Natural killer cell treated with Interleukin-12 subunit alpha and Interleukin-12 subunit beta and Interleukin-15 and Interleukin-18, amount 100 ng/mL, for 72 hours (primary cell): ENCODE measurements around the gene RNF112. TPM values are rescaled to one million over a fixed set of nuclear protein-coding genes. Genes with fewer than 3 reads are reported as not detected.

ENCODE experiments used
- ATAC-seq, 2 donors: fragments of 150-1000 bp; cut with Tn5 transposase in 1 of 2; sonication (Bioruptor Pico), chemical (Tn5 transposase) in 1 of 2; 2 replicates each; pipeline ENCODE4 v1.10.0; 2021
- DNase-seq: peaks from one replicate; pipeline ENCODE4 v3.0.0; 2022; ENCODE audit warnings: low spot score
- H3K27ac Mint-ChIP-seq, 2 donors: 1 replicate in 1 of 2; 2 replicates in 1 of 2; pipeline ENCODE4 v1.8.0; 2022; ENCODE audit warnings: mixed read lengths in 2 of 2, mild to moderate bottlenecking in 1 of 2, moderate library complexity in 1 of 2
- H3K27me3 Mint-ChIP-seq, 2 donors: 1 replicate in 1 of 2; 2 replicates in 1 of 2; pipeline ENCODE4 v1.8.0; 2022; ENCODE audit warnings: mixed read lengths in 2 of 2
- H3K36me3 Mint-ChIP-seq: one replicate; pipeline ENCODE4 v1.8.0; 2022; ENCODE audit warnings: mixed read lengths
- H3K4me1 Mint-ChIP-seq, 2 donors: 1 replicate in 1 of 2; 2 replicates in 1 of 2; pipeline ENCODE4 v1.8.0; 2022; ENCODE audit warnings: low read depth in 2 of 2, mixed read lengths in 2 of 2, mild to moderate bottlenecking in 1 of 2
- H3K4me3 Mint-ChIP-seq: one replicate; pipeline ENCODE4 v1.8.0; 2022; ENCODE audit warnings: mixed read lengths
- H3K9me3 Mint-ChIP-seq: 2 replicates; pipeline ENCODE4 v1.8.0; 2022; ENCODE audit warnings: mixed read lengths
- total RNA-seq, 2 donors: library from RNA; stranded (reverse); gene quantifications; one replicate each; pipeline ENCODE4 v1.2.3, GENCODE V29; 2022

Gene RNF112
- total RNA-seq, 2 donors from 2014 or later = 0.14 to 1.1 TPM

- no peak for ATAC-seq
Observed at GRCh38 chr17:19387921-19388521, 23.0 kb upstream of the RNF112 start.

GRCh38 chr17:19388791-19389785 is 21.9 kb upstream of the RNF112 start:
- peaks cover 8 to 12% of the 10 kb centered on the region in 2 donors for H3K4me1 Mint-ChIP-seq
- ATAC-seq (no peak), DNase-seq (no peak)
- no peak overlapping the region for H3K4me3 Mint-ChIP-seq
- no peaks in the 10 kb centered on the region for H3K9me3 Mint-ChIP-seq
- H3K27ac Mint-ChIP-seq = no peak overlapping the region
- peaks cover 0 to 2% of the 10 kb centered on the region in 2 donors for H3K27me3 Mint-ChIP-seq
- H3K36me3 Mint-ChIP-seq = no peaks in the 10 kb centered on the region

More at GRCh38 chr17:19387921-19388521, 23.0 kb upstream of the RNF112 start:
- H3K9me3 Mint-ChIP-seq = no peaks in the 10 kb centered on the region
- no peak overlapping the region for H3K4me3 Mint-ChIP-seq
- H3K27me3 Mint-ChIP-seq = peaks cover 0 to 2% of the 10 kb centered on the region in 2 donors
- no peaks in the 10 kb centered on the region for H3K36me3 Mint-ChIP-seq
- H3K4me1 Mint-ChIP-seq = peaks cover 12 to 13% of the 10 kb centered on the region in 2 donors
- no peak for DNase-seq
- H3K27ac Mint-ChIP-seq = peak overlapping the region in 1 of 2 donors; percentile 11

GRCh38 chr17:19390951-19391350 is 20.1 kb upstream of the RNF112 start:
- H3K27ac Mint-ChIP-seq = no peak overlapping the region
- no peaks in the 10 kb centered on the region for H3K36me3 Mint-ChIP-seq
- H3K4me3 Mint-ChIP-seq = no peak overlapping the region
- H3K27me3 Mint-ChIP-seq = peaks cover 0 to 2% of the 10 kb centered on the region in 2 donors
- H3K9me3 Mint-ChIP-seq = no peaks in the 10 kb centered on the region
- ATAC-seq = no peak
- no peak for DNase-seq
- peaks cover 4 to 7% of the 10 kb centered on the region in 2 donors for H3K4me1 Mint-ChIP-seq

GRCh38 chr17:19391432-19391831 is 19.6 kb upstream of the RNF112 start:
- Mint-ChIP-seq H3K27ac (no peak overlapping the region), H3K27me3 (peaks cover 0 to 2% of the 10 kb centered on the region in 2 donors), H3K9me3 (no peaks in the 10 kb centered on the region), H3K4me1 (peaks cover 4% of the 10 kb centered on the region in 2 donors), H3K36me3 (no peaks in the 10 kb centered on the region), H3K4me3 (no peak overlapping the region)
- no peak for ATAC-seq
- DNase-seq = no peak

- Mint-ChIP-seq H3K27me3 (peaks cover 0 to 2% of the 10 kb centered on the region in 2 donors), H3K4me1 (peaks cover 4% of the 10 kb centered on the region in 2 donors), H3K9me3 (no peaks in the 10 kb centered on the region), H3K27ac (no peak overlapping the region), H3K4me3 (no peak overlapping the region), H3K36me3 (no peaks in the 10 kb centered on the region)
- no peak for DNase-seq
- no peak for ATAC-seq
Observed at GRCh38 chr17:19392303-19392702, 18.7 kb upstream of the RNF112 start.

- no peak overlapping the region for H3K27ac Mint-ChIP-seq
- no peak for DNase-seq
- no peak for ATAC-seq
- H3K9me3 Mint-ChIP-seq = no peaks in the 10 kb centered on the region
- no peaks in the 10 kb centered on the region for H3K27me3 Mint-ChIP-seq
- no peaks in the 10 kb centered on the region for H3K36me3 Mint-ChIP-seq
- H3K4me3 Mint-ChIP-seq = no peak overlapping the region
- peaks cover 3 to 6% of the 10 kb centered on the region in 2 donors for H3K4me1 Mint-ChIP-seq
Observed at GRCh38 chr17:19397556-19398041, 13.4 kb upstream of the RNF112 start.

GRCh38 chr17:19398301-19399181 is 12.5 kb upstream of the RNF112 start:
- peaks cover 3 to 6% of the 10 kb centered on the region in 2 donors for H3K4me1 Mint-ChIP-seq
- H3K4me3 Mint-ChIP-seq = no peak overlapping the region
- H3K27ac Mint-ChIP-seq = peak overlapping the region in 1 of 2 donors; percentile 3
- no peaks in the 10 kb centered on the region for H3K36me3 Mint-ChIP-seq
- no peaks in the 10 kb centered on the region for H3K9me3 Mint-ChIP-seq
- ATAC-seq (no peak), DNase-seq (no peak)
- peaks cover 0 to under 1% of the 10 kb centered on the region in 2 donors for H3K27me3 Mint-ChIP-seq

GRCh38 chr17:19399750-19400450 is 11.1 kb upstream of the RNF112 start:
- H3K4me1 Mint-ChIP-seq = peaks cover 3 to 6% of the 10 kb centered on the region in 2 donors
- no peaks in the 10 kb centered on the region for H3K36me3 Mint-ChIP-seq
- H3K27ac Mint-ChIP-seq = no peak overlapping the region

GRCh38 chr17:19401321-19402010 is 9.6 kb upstream of the RNF112 start:
- H3K27me3 Mint-ChIP-seq = peaks cover 0 to 2% of the 10 kb centered on the region in 2 donors
- ATAC-seq (no peak), DNase-seq (no peak)
- no peak overlapping the region for H3K4me3 Mint-ChIP-seq
- H3K9me3 Mint-ChIP-seq = no peaks in the 10 kb centered on the region
- H3K27ac Mint-ChIP-seq = no peak overlapping the region
- H3K36me3 Mint-ChIP-seq = no peaks in the 10 kb centered on the region
- H3K4me1 Mint-ChIP-seq = peaks cover 3 to 6% of the 10 kb centered on the region in 2 donors

More at GRCh38 chr17:19399750-19400450, 11.1 kb upstream of the RNF112 start:
- no peak overlapping the region for H3K4me3 Mint-ChIP-seq
- ATAC-seq = no peak
- no peak for DNase-seq
- H3K9me3 Mint-ChIP-seq = no peaks in the 10 kb centered on the region
- peaks cover 0 to 2% of the 10 kb centered on the region in 2 donors for H3K27me3 Mint-ChIP-seq

GRCh38 chr17:19402171-19402570 is 8.9 kb upstream of the RNF112 start:
- peaks cover 0 to 2% of the 10 kb centered on the region in 2 donors for H3K27me3 Mint-ChIP-seq
- no peak overlapping the region for H3K27ac Mint-ChIP-seq
- no peak for DNase-seq
- peaks cover 3 to 6% of the 10 kb centered on the region in 2 donors for H3K4me1 Mint-ChIP-seq
- H3K36me3 Mint-ChIP-seq = no peaks in the 10 kb centered on the region
- no peaks in the 10 kb centered on the region for H3K9me3 Mint-ChIP-seq
- no peak for ATAC-seq
- H3K4me3 Mint-ChIP-seq = no peak overlapping the region

GRCh38 chr17:19403021-19403420 is 8.0 kb upstream of the RNF112 start:
- H3K4me1 Mint-ChIP-seq = peaks cover 3 to 6% of the 10 kb centered on the region in 2 donors
- ATAC-seq = no peak
- H3K27ac Mint-ChIP-seq = no peak overlapping the region
- no peaks in the 10 kb centered on the region for H3K36me3 Mint-ChIP-seq
- H3K9me3 Mint-ChIP-seq = no peaks in the 10 kb centered on the region
- no peak overlapping the region for H3K4me3 Mint-ChIP-seq
- H3K27me3 Mint-ChIP-seq = peaks cover 0 to 2% of the 10 kb centered on the region in 2 donors
- no peak for DNase-seq

GRCh38 chr17:19404264-19404663 is 6.8 kb upstream of the RNF112 start:
- Mint-ChIP-seq H3K4me3 (no peak overlapping the region), H3K27ac (no peak overlapping the region), H3K27me3 (peaks cover 0 to 2% of the 10 kb centered on the region in 2 donors), H3K36me3 (no peaks in the 10 kb centered on the region), H3K4me1 (no peaks in the 10 kb centered on the region), H3K9me3 (no peaks in the 10 kb centered on the region)
- ATAC-seq (no peak), DNase-seq (no peak)
